ENCODE data around the gene UBE2V1. TPM values are rescaled to one million over a fixed set of nuclear protein-coding genes. Genes with fewer than 3 reads are reported as not detected.

UBE2V1 gene
- total and polyA plus RNA-seq, 2 donors (not counting 3 experiments of a cell fraction or from before 2014, with no cell fraction given), result 145 to 156 TPM

- CTCF ChIA-PET, result interaction anchor here (2.6 kb wide), 1 partner anchor 17 kb away, joined by 12 read pairs; no protein-coding TSS in a partner anchor
- dilution Hi-C loops (cut with MboI; ENCODE audit: extremely low pct_ligation_motif_present, low sequenced_read_pairs), result no loop called here
- H3K27ac ChIP-seq (ENCODE audit: insufficient read depth, low read depth, low read length), result no peak overlapping the region
Measured at GRCh38 chr20:50054231-50054547, 58.8 kb downstream of the UBE2V1 start.

More at GRCh38 chr20:50054231-50054547, 58.8 kb downstream of the UBE2V1 start:
- Histone ChIP-seq H2AFZ (ENCODE audit: low read depth, low read length) (no peak overlapping the region), H3K4me3 (replicated peaks in 1 of 3; ENCODE audit: insufficient read depth in 1 of 3, low read depth in 1 of 3, low read length in 3 of 3) (no peak overlapping the region), H3K4me1 (ENCODE audit: control insufficient read depth, extremely low read depth, insufficient read depth, low read length) (no peaks in the 10 kb centered on the region), H3K27me3 (ENCODE audit: control insufficient read depth in 2 of 2, insufficient read depth in 2 of 2, low read length in 2 of 2) (no peaks in the 10 kb centered on the region), H3K9me1 (replicated peaks; ENCODE audit: control insufficient read depth, extremely low read depth, insufficient read depth, low read length) (no peaks in the 10 kb centered on the region), H4K20me1 (replicated peaks; ENCODE audit: control insufficient read depth, extremely low read depth, insufficient read depth, low read length) (no peaks in the 10 kb centered on the region), H3K9me3 (replicated peaks; ENCODE audit: control insufficient read depth, insufficient read depth, low read length) (no peaks in the 10 kb centered on the region), H3K4me2 (ENCODE audit: insufficient read depth, low read length) (no peak overlapping the region), H3K79me2 (ENCODE audit: control insufficient read depth, insufficient read depth, low read length) (no peaks in the 10 kb centered on the region), H3K9ac (replicated peaks; ENCODE audit: extremely low read depth, insufficient read depth, low read length) (no peak overlapping the region), H3K36me3 (ENCODE audit: control insufficient read depth in 2 of 2, extremely low read depth in 1 of 2, insufficient read depth in 2 of 2, low read length in 2 of 2) (no peaks in the 10 kb centered on the region)
- BruUV-seq (replicated peaks), result no TSS peak
- POLR2A ChIA-PET, result no interaction called here
- intact Hi-C loops (cut with micrococcal nuclease), result no loop called here
- TF ChIP-seq JUN (IDR thresholded peaks at IDR 0.05; ENCODE audit: borderline replicate concordance, insufficient read depth, insufficient read length, low read depth) (no peak), FOS (IDR thresholded peaks at IDR 0.05; ENCODE audit: borderline replicate concordance, insufficient read depth, low read length) (no peak), POLR2A (IDR thresholded peaks at IDR 0.05; ENCODE audit: low read depth, low read length) (no peak), POLR2AphosphoS5 (IDR thresholded peaks at IDR 0.05; ENCODE audit: insufficient read depth, low read depth, low read length) (no peak), MAX (IDR thresholded peaks at IDR 0.05; ENCODE audit: insufficient read depth, insufficient read length) (no peak), CTCF (IDR thresholded peaks at IDR 0.05; ENCODE audit: extremely low read depth in 1 of 2, insufficient read depth in 1 of 2, low read depth in 1 of 2, low read length in 2 of 2) (no peak), EZH2 (IDR thresholded peaks at IDR 0.05; ENCODE audit: borderline replicate concordance, low read depth, low read length, severe bottlenecking) (no peak), MYC (IDR thresholded peaks at IDR 0.05; ENCODE audit: low read depth, low read length) (no peak), GATA2 (IDR thresholded peaks at IDR 0.05; ENCODE audit: insufficient read depth, insufficient read length, low read depth, low read length) (no peak)
- FAIRE-seq, result no peak
- no peak for DNase-seq (ENCODE audit: low read depth, low spot score)

All from endothelial cell of umbilical vein (primary cell).